RWPE2 (cell line): ENCODE data around the gene PEAK1.

Experiments used
- ATAC-seq: fragments of 200-7000 bp; cut with Tn5 transposase; 3 replicates; pipeline ENCODE4 v1.9.1; 2021; ENCODE audit warnings: low read depth
- DNase-seq: peaks from one replicate; pipeline ENCODE4 v3.0.0-alpha.2; 2020; ENCODE audit warnings: low spot score
- H3K27ac ChIP-seq: fragments of 450-650 bp; 2 replicates; pipeline ENCODE4 v1.5.1; 2017; ENCODE audit warnings: mild to moderate bottlenecking; ENCODE audit not compliant: poor library complexity, severe bottlenecking
- H3K27me3 ChIP-seq: fragments of 250-450 bp; sonication (Bioruptor Pico); 2 replicates; pipeline ENCODE4 v1.5.1; 2021; ENCODE audit warnings: mild to moderate bottlenecking, moderate library complexity; ENCODE audit not compliant: insufficient read depth, poor library complexity, severe bottlenecking
- H3K36me3 ChIP-seq: fragments of 250-450 bp; sonication (Bioruptor Pico); 2 replicates; pipeline ENCODE4 v1.5.1; 2020; ENCODE audit warnings: low read depth, mild to moderate bottlenecking, moderate library complexity
- H3K4me1 ChIP-seq: fragments of 250-450 bp; sonication (Bioruptor Pico); 2 replicates; pipeline ENCODE4 v1.5.1; 2021; ENCODE audit warnings: mild to moderate bottlenecking, moderate library complexity; ENCODE audit not compliant: insufficient read depth, poor library complexity, severe bottlenecking
- H3K4me3 ChIP-seq: fragments of 250-450 bp; sonication (Bioruptor Pico); 2 replicates; pipeline ENCODE4 v1.5.1; 2021; ENCODE audit warnings: mild to moderate bottlenecking, moderate library complexity; ENCODE audit not compliant: severe bottlenecking
- H3K9me3 ChIP-seq: fragments of 250-450 bp; sonication (Bioruptor Pico); 2 replicates; pipeline ENCODE4 v1.5.1; 2021; ENCODE audit warnings: mild to moderate bottlenecking, moderate library complexity; ENCODE audit not compliant: severe bottlenecking
- TF ChIP-seq, protein P1 (sequence below): fragments of 450-650 bp; IDR thresholded peaks from one replicate; pipeline ENCODE4 v1.5.1; 2017; ENCODE audit warnings: mild to moderate bottlenecking, moderate library complexity; ENCODE audit not compliant: poor library complexity, severe bottlenecking

Gene PEAK1

DNA sequence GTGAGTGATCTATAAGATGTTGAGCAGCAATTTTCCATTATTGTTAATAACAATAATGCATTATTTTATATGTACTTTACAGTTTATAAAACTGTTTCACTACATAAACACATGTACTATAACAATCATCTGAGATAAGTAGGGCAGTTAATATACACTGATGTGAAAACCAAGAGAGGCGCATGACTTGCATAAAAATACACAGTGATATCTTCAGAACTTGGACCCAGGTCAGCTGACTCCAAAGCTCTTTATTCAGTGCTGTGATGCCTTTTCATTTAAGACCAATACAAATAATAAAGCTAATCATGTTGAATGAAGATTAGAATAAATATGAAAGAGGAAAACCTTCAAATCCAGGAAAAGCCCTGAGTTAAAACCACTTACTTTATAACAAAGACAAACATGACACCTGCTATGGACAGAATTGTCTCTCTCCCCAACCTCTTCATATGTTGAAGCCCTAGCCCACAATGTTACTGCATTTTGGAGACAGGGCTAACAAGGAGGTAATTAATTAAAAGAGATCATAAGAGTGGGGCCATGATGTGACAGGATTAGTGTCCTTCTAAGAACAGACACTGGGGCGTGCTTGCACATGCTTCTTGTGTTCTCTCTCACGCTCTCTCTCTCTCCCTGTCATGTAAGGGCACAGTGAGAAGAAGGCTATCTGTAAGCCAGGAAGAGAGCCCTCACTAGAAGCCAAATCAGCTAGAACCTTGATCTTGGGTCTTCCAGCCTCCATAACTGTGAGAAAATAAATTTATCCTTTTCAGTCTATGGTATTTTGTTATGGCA is 293.2 kb downstream of the PEAK1 start:
- Histone ChIP-seq H3K36me3 (no peaks in the 10 kb centered on the region), H3K4me3 (no peak overlapping the region), H3K27ac (no peak overlapping the region), H3K27me3 (no peaks in the 10 kb centered on the region), H3K9me3 (no peaks in the 10 kb centered on the region), H3K4me1 (no peaks in the 10 kb centered on the region)
- DNase-seq (no peak), ATAC-seq (no peak; the same call in 2 of the 3 replicates)
- TF ChIP-seq, protein P1, sequence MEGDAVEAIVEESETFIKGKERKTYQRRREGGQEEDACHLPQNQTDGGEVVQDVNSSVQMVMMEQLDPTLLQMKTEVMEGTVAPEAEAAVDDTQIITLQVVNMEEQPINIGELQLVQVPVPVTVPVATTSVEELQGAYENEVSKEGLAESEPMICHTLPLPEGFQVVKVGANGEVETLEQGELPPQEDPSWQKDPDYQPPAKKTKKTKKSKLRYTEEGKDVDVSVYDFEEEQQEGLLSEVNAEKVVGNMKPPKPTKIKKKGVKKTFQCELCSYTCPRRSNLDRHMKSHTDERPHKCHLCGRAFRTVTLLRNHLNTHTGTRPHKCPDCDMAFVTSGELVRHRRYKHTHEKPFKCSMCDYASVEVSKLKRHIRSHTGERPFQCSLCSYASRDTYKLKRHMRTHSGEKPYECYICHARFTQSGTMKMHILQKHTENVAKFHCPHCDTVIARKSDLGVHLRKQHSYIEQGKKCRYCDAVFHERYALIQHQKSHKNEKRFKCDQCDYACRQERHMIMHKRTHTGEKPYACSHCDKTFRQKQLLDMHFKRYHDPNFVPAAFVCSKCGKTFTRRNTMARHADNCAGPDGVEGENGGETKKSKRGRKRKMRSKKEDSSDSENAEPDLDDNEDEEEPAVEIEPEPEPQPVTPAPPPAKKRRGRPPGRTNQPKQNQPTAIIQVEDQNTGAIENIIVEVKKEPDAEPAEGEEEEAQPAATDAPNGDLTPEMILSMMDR, result no peak

DNA sequence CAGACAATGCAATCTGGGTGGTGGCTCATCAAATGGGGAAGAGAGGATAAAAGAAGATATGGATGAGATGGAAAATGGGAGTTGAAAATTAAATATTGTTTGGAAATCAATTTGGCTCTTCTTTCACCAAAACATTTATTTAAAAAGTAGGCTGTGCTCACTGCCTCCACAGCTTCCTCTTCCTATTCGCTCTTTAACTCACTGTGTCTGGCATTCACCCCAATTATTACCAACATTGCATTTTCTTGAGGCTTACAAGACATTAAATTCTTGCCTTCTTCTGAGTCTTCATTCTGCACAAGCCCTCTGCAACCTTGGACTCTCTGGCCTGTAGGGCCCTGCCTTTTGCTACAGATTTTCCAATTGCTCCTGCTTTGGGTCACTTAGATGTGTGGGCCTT is 296.1 kb downstream of the PEAK1 start:
- H3K36me3 ChIP-seq, result no peaks in the 10 kb centered on the region

DNA sequence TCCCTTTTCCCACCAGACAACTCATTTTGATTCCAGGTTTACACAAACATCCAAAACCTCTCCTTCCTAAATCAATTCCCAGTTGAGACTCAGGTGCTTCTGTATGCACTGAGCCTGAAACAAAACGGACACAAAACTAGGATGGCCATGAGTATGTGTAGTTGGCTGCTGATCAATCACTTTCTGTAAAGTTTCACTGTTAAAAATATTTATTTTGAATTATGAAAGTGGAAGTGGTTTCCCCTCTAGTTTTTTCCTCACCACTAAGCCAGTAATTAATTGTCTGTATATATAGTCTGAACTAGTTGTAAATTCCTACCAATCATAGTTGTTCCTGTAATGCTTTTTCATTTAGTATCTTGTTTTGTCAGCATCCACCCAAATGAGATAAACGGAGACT is 297.3 kb downstream of the PEAK1 start:
- no peak for DNase-seq
- no peak for ATAC-seq
- Histone ChIP-seq H3K36me3 (no peaks in the 10 kb centered on the region), H3K9me3 (no peaks in the 10 kb centered on the region), H3K4me3 (no peak overlapping the region), H3K27ac (no peak overlapping the region), H3K27me3 (no peaks in the 10 kb centered on the region), H3K4me1 (no peaks in the 10 kb centered on the region)
- TF ChIP-seq, protein P1, result no peak

More for the DNA sequence above, 296.1 kb downstream of the PEAK1 start:
- Histone ChIP-seq H3K27ac (no peak overlapping the region), H3K27me3 (no peaks in the 10 kb centered on the region), H3K4me1 (no peaks in the 10 kb centered on the region), H3K9me3 (no peaks in the 10 kb centered on the region), H3K4me3 (no peak overlapping the region)
- TF ChIP-seq, protein P1, result no peak
- ATAC-seq (no peak), DNase-seq (no peak)

DNA sequence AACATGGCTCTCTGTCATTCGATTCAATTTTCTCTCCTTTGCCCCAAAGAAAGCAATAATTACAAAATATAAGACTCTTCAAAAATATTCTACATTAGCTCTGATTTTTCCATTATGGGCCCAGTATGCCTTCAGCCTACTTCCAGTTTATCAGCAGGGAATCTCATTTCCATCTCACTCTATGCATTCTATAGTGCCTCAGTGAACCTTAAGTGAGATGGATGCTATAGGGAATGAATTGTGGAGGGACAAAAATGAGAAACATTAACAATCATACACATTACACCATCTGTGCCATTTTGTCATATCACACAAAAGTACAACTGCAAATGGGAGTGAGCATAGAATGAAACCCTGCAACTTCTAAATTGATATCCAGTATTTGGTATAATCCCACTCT is 298.3 kb downstream of the PEAK1 start:
- Histone ChIP-seq H3K36me3 (no peaks in the 10 kb centered on the region), H3K4me1 (no peaks in the 10 kb centered on the region), H3K27me3 (no peaks in the 10 kb centered on the region), H3K27ac (no peak overlapping the region), H3K9me3 (no peaks in the 10 kb centered on the region), H3K4me3 (no peak overlapping the region)
- TF ChIP-seq, protein P1, result no peak
- no peak for DNase-seq
- ATAC-seq, result no peak

DNA sequence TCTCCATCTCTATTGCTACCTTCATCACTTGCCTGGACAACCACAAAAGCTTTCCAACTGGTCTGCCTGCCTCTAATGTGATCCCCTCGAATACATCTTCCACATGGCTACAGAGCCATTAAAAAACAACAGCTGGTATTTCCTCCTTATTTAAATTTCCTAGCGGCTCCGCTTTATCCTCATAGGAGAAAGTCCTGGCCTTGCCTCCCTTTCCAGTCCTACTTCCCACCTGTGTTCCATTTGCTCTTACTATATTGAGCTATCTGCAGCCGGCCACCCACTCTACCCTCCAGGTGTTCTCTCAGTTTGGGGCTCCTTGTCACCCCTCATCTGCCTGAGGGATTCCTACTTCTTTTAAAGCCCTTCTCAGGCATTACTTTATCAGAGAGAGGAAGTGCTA is 299.3 kb downstream of the PEAK1 start:
- ATAC-seq (no peak), DNase-seq (no peak)
- H3K27me3 ChIP-seq, result no peaks in the 10 kb centered on the region
- no peak overlapping the region for H3K4me3 ChIP-seq
- TF ChIP-seq, protein P1, result no peak
- no peaks in the 10 kb centered on the region for H3K36me3 ChIP-seq
- H3K27ac ChIP-seq, result no peak overlapping the region
- no peaks in the 10 kb centered on the region for H3K4me1 ChIP-seq
- H3K9me3 ChIP-seq, result no peaks in the 10 kb centered on the region
